HEK293 (cell line): Measurements from ENCODE around the gene ZCCHC10.

ENCODE experiments used
- CTCF ChIA-PET: fragments of 350-600 bp; formaldehyde crosslinking; extraction: SDS; loops from one replicate; lab custom pipeline; 2021; ENCODE audit warnings: antibody characterized with exemption; lab: Yijun Ruan, JAX
- POLR2A ChIA-PET: fragments of 300-600 bp; formaldehyde crosslinking; extraction: SDS; loops from one replicate; lab custom pipeline; 2020; ENCODE audit warnings: antibody characterized with exemption, inconsistent platforms; lab: Yijun Ruan, JAX
- H3K27ac ChIP-seq: fragments of 200-500 bp; sonication (Bioruptor generic); 2 replicates; pipeline ENCODE4 v1.5.1; 2014; ENCODE audit warnings: low read depth, low read length, control low read depth, inconsistent platforms; ENCODE audit errors: extremely low read depth
- H3K36me3 ChIP-seq, 2 experiments: fragments of 200-500 bp in 1 of 2; sonication (Bioruptor generic) in 1 of 2; 1 replicate in 1 of 2; 2 replicates in 1 of 2; pipeline ENCODE4 v1.5.1; 2014 to 2017; ENCODE audit warnings: inconsistent platforms in 2 of 2, low read length in 2 of 2; ENCODE audit not compliant: control insufficient read depth in 2 of 2, insufficient read depth in 1 of 2
- H3K4me1 ChIP-seq: fragments of 200-500 bp; sonication (Bioruptor generic); 2 replicates; pipeline ENCODE4 v1.5.1; 2014; ENCODE audit warnings: mild to moderate bottlenecking, low read length, inconsistent platforms; ENCODE audit not compliant: control insufficient read depth, insufficient read depth
- H3K4me3 ChIP-seq: 2 replicates; pipeline ENCODE4 v1.5.1; 2011; ENCODE audit warnings: low read depth, mild to moderate bottlenecking, control low read depth, low read length, moderate library complexity
- H3K9me3 ChIP-seq: fragments of 200-500 bp; sonication (Bioruptor generic); 2 replicates; pipeline ENCODE4 v1.5.1; 2014; ENCODE audit warnings: low read depth, low read length, inconsistent platforms; ENCODE audit not compliant: control insufficient read depth, insufficient read depth
- KLF16 ChIP-seq: fragments of 450-650 bp; formaldehyde crosslinking; IDR thresholded peaks from 2 replicates; pipeline ENCODE4 v1.5.1; 2017; ENCODE audit warnings: missing biosample characterization, missing genetic modification characterization
- TRIM28 ChIP-seq: IDR thresholded peaks from 2 replicates; pipeline ENCODE4 v1.6.1; 2011; ENCODE audit warnings: low read length, control low read depth, borderline replicate concordance
- YY2 ChIP-seq: fragments of 450-650 bp; formaldehyde crosslinking; IDR thresholded peaks from 2 replicates; pipeline ENCODE4 v1.5.1; 2016; ENCODE audit warnings: missing biosample characterization, missing genetic modification characterization
- ZBTB21 ChIP-seq: fragments of 450-650 bp; formaldehyde crosslinking; IDR thresholded peaks from 2 replicates; pipeline ENCODE4 v1.5.1; 2017; ENCODE audit warnings: missing biosample characterization, missing genetic modification characterization
- ZNF157 ChIP-seq: fragments of 450-650 bp; formaldehyde crosslinking; IDR thresholded peaks from 2 replicates; pipeline ENCODE4 v1.5.1; 2016; ENCODE audit warnings: missing biosample characterization, missing genetic modification characterization
- ZNF2 ChIP-seq: fragments of 450-650 bp; formaldehyde crosslinking; IDR thresholded peaks from 2 replicates; pipeline ENCODE4 v1.5.1; 2016; ENCODE audit warnings: missing biosample characterization, missing genetic modification characterization
- ZNF26 ChIP-seq: fragments of 450-650 bp; formaldehyde crosslinking; IDR thresholded peaks from 2 replicates; pipeline ENCODE4 v1.5.1; 2016; ENCODE audit warnings: missing biosample characterization, missing genetic modification characterization
- ZNF335 ChIP-seq: fragments of 450-650 bp; formaldehyde crosslinking; conservative IDR thresholded peaks from 2 replicates; pipeline ENCODE4 v1.5.1; 2016; ENCODE audit warnings: missing biosample characterization, missing genetic modification characterization
- ZNF391 ChIP-seq: fragments of 450-650 bp; formaldehyde crosslinking; IDR thresholded peaks from 2 replicates; pipeline ENCODE4 v1.5.1; 2016; ENCODE audit warnings: low read depth, missing biosample characterization, missing genetic modification characterization, borderline replicate concordance
- ZNF473 ChIP-seq: fragments of 450-650 bp; formaldehyde crosslinking; IDR thresholded peaks from 2 replicates; pipeline ENCODE4 v1.5.1; 2017; ENCODE audit warnings: missing biosample characterization, missing genetic modification characterization
- ZNF510 ChIP-seq: fragments of 450-650 bp; formaldehyde crosslinking; IDR thresholded peaks from 2 replicates; pipeline ENCODE4 v1.5.1; 2018; ENCODE audit warnings: mild to moderate bottlenecking, missing genetic modification characterization, missing biosample characterization; ENCODE audit not compliant: insufficient replicate concordance
- ZNF549 ChIP-seq: fragments of 450-650 bp; IDR thresholded peaks from 2 replicates; pipeline ENCODE4 v1.5.1; 2018; ENCODE audit warnings: missing biosample characterization, missing genetic modification characterization, mild to moderate bottlenecking, inconsistent platforms, moderate library complexity
- ZNF596 ChIP-seq: fragments of 450-650 bp; IDR thresholded peaks from 2 replicates; pipeline ENCODE4 v1.5.0; 2018; ENCODE audit warnings: missing biosample characterization, mild to moderate bottlenecking, missing genetic modification characterization, moderate library complexity
- ZNF600 ChIP-seq: fragments of 450-650 bp; formaldehyde crosslinking; IDR thresholded peaks from 2 replicates; pipeline ENCODE4 v1.5.1; 2016; ENCODE audit warnings: missing biosample characterization, missing genetic modification characterization
- ZNF654 ChIP-seq: fragments of 450-650 bp; formaldehyde crosslinking; IDR thresholded peaks from 2 replicates; pipeline ENCODE4 v1.5.1; 2016; ENCODE audit warnings: low read depth, missing biosample characterization, missing genetic modification characterization
- ZNF707 ChIP-seq: fragments of 450-650 bp; formaldehyde crosslinking; IDR thresholded peaks from 2 replicates; pipeline ENCODE4 v1.5.1; 2016; ENCODE audit warnings: missing biosample characterization, missing genetic modification characterization
- TF ChIP-seq, protein P1 (sequence below): fragments of 450-650 bp; formaldehyde crosslinking; IDR thresholded peaks from 2 replicates; pipeline ENCODE4 v1.5.1; 2016; ENCODE audit warnings: missing biosample characterization, missing genetic modification characterization
- TF ChIP-seq, protein P2 (sequence below): fragments of 450-650 bp; formaldehyde crosslinking; IDR thresholded peaks from 2 replicates; pipeline ENCODE4 v1.5.1; 2016; ENCODE audit warnings: missing biosample characterization, missing genetic modification characterization

The ZCCHC10 gene

GRCh38 chr5:133051542-133052316 lies 25.4 kb upstream of the ZCCHC10 start, which contains the start of gene HSPA4 (continued):
- TF ChIP-seq, protein P1, sequence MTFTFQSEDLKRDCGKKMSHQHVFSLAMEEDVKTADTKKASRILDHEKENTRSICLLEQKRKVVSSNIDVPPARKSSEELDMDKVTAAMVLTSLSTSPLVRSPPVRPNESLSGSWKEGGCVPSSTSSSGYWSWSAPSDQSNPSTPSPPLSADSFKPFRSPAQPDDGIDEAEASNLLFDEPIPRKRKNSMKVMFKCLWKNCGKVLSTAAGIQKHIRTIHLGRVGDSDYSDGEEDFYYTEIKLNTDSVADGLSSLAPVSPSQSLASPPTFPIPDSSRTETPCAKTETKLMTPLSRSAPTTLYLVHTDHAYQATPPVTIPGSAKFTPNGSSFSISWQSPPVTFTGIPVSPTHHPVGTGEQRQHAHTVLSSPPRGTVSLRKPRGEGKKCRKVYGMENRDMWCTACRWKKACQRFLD (tag by site-specific recombination), result peak; percentile 86
- TF ChIP-seq, protein P2, sequence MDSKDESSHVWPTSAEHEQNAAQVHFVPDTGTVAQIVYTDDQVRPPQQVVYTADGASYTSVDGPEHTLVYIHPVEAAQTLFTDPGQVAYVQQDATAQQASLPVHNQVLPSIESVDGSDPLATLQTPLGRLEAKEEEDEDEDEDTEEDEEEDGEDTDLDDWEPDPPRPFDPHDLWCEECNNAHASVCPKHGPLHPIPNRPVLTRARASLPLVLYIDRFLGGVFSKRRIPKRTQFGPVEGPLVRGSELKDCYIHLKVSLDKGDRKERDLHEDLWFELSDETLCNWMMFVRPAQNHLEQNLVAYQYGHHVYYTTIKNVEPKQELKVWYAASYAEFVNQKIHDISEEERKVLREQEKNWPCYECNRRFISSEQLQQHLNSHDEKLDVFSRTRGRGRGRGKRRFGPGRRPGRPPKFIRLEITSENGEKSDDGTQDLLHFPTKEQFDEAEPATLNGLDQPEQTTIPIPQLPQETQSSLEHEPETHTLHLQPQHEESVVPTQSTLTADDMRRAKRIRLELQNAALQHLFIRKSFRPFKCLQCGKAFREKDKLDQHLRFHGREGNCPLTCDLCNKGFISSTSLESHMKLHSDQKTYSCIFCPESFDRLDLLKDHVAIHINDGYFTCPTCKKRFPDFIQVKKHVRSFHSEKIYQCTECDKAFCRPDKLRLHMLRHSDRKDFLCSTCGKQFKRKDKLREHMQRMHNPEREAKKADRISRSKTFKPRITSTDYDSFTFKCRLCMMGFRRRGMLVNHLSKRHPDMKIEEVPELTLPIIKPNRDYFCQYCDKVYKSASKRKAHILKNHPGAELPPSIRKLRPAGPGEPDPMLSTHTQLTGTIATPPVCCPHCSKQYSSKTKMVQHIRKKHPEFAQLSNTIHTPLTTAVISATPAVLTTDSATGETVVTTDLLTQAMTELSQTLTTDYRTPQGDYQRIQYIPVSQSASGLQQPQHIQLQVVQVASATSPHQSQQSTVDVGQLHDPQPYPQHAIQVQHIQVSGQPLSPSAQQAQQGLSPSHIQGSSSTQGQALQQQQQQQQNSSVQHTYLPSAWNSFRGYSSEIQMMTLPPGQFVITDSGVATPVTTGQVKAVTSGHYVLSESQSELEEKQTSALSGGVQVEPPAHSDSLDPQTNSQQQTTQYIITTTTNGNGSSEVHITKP (tag by site-specific recombination), result peak; percentile 83
- TF ChIP-seq TRIM28, result peak; percentile 87; the same call in 1 of the 2 replicates
- no peak for TF ChIP-seq ZNF510
- TF ChIP-seq ZNF391 (tag by site-specific recombination), result no peak
- peak; percentile 86 for TF ChIP-seq KLF16 (tag by site-specific recombination)

GRCh38 chr5:133051061-133051541 lies 24.8 kb upstream of the ZCCHC10 start:
- Histone ChIP-seq H3K4me3 (peak overlapping the region; percentile 94), H3K36me3 (no peaks in the 10 kb centered on the region), H3K27ac (peak overlapping the region; percentile 97), H3K4me1 (peaks cover 19% of the 10 kb centered on the region), H3K9me3 (no peaks in the 10 kb centered on the region)
- POLR2A ChIA-PET, result interaction anchor here (0.7 to 2.6 kb wide), 17 partner anchors 8 to 989 kb away, joined by 3 to 23 read pairs (median 4); partner anchors contain the start of genes AFF4, GDF9 and UQCRQ
- CTCF ChIA-PET, result no interaction called here
- TF ChIP-seq ZNF600 (tag by site-specific recombination) (0 out of 2 replicates have a peak, but pooled peaks have one; percentile 17), ZNF335 (peak; percentile 39), ZNF26 (tag by site-specific recombination) (no peak), ZNF2 (0 out of 2 replicates have a peak, but pooled peaks have one; percentile 23), ZNF707 (tag by site-specific recombination) (no peak), ZNF654 (no peak), ZNF596 (tag by site-specific recombination) (no peak), ZNF157 (tag by site-specific recombination) (no peak)

- H3K4me1 ChIP-seq, result peaks cover 19% of the 10 kb centered on the region
- TF ChIP-seq ZNF473 (tag by site-specific recombination) (no peak), ZNF549 (no peak), ZBTB21 (tag by site-specific recombination) (no peak), YY2 (0 out of 2 replicates have a peak, but pooled peaks have one; percentile 16)
- CTCF ChIA-PET, result no interaction called here
- H3K27ac ChIP-seq, result peak overlapping the region; percentile 97
- no peaks in the 10 kb centered on the region for H3K36me3 ChIP-seq
- POLR2A ChIA-PET, result interaction anchor here (1.2 to 2.6 kb wide), 2 partner anchors 14 to 87 kb away, joined by 3 to 23 read pairs; partner anchors contain the start of gene AFF4
- no peak overlapping the region for H3K4me3 ChIP-seq
- H3K9me3 ChIP-seq, result no peaks in the 10 kb centered on the region
These were observed 24.2 kb upstream of the ZCCHC10 start for GRCh38 chr5:133050521-133050920.
